ENCODE results near the gene ZBP1.

DNA sequence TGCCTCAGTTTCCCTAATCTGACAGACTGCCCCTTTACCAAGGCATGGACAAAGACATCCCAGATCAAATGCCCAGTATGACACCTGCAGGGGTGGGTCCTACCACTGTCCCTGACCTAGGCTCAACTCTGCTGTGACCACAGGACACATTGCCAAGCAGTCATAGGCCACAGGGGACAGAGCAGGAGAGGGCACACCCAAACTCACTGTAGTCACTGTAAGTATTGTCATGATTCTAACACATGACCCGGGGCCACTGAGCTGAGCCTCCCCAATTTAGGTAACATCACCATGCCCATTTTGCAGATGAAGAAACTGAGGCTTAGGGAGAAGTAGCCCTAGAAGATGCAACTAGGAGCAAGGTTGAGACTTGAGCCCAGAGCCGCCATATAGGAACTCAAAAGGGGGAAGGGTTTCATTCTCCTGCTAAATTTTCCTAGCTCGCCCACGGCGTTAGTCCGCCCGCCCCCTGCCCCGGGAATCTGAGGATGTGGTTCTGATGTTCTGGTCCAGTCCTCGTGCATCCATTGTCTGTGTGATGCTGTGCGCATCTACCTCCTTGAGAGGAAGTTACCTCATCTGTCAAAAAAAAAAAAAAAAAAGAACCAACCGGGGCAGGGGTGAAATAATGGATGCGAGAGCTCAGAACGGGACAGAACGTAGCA is 44.8 kb upstream of the ZBP1 start:
- TF ChIP-seq HDGF (IDR thresholded peaks at IDR 0.05; ENCODE audit: borderline replicate concordance) (no peak), TARDBP (IDR thresholded peaks at IDR 0.05) (no peak), ZNF384 (IDR thresholded peaks at IDR 0.05) (no peak), SUZ12 (IDR thresholded peaks at IDR 0.05) (no peak), FOXK2 (IDR thresholded peaks at IDR 0.05) (no peak), FOXA1 (IDR thresholded peaks at IDR 0.05) (no peak), LEF1 (IDR thresholded peaks at IDR 0.05; ENCODE audit: borderline replicate concordance) (no peak), FOXM1 (IDR thresholded peaks at IDR 0.05; ENCODE audit: borderline replicate concordance) (no peak), SP1 (IDR thresholded peaks at IDR 0.05) (no peak)
- TF ChIP-seq, protein P1, sequence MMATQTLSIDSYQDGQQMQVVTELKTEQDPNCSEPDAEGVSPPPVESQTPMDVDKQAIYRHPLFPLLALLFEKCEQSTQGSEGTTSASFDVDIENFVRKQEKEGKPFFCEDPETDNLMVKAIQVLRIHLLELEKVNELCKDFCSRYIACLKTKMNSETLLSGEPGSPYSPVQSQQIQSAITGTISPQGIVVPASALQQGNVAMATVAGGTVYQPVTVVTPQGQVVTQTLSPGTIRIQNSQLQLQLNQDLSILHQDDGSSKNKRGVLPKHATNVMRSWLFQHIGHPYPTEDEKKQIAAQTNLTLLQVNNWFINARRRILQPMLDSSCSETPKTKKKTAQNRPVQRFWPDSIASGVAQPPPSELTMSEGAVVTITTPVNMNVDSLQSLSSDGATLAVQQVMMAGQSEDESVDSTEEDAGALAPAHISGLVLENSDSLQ (IDR thresholded peaks at IDR 0.05): no peak

Data from HEK293T (cell line).